Activated CD8-positive, alpha-beta memory T cell treated with anti-CD3 and anti-CD28 coated beads, Interleukin-2, amount 50 U/mL, for 24 hours (primary cell): ENCODE data around the gene CCDC137.
A peak's percentile ranks its signal among the peaks of the same experiment; 100 is the strongest.
"Not testable (repeated sequence)": the region's sequence is repeated elsewhere in the genome, so short reads cannot be mapped to it uniquely, and the experiment has no call there.

Experiments used
- DNase-seq: peaks from one replicate; pipeline ENCODE4 v3.0.0-alpha.2; 2020; ENCODE audit errors: extremely low read depth

Gene CCDC137

GRCh38 chr17:81666342-81667191, at the start of gene CCDC137, which contains the start of gene OXLD1:
Gene CCDC137, plus strand, starts transcription at chr17:81666737. Its CDS starts 30 bp downstream, at chr17:81666767.
Gene OXLD1, minus strand, starts transcription at chr17:81666605. Its CDS starts 28 bp downstream, at chr17:81666577.
- peak; percentile 79 for DNase-seq

- DNase-seq = no peak
Observed at GRCh38 chr17:81616877-81617276, 49.7 kb upstream of the CCDC137 start.

GRCh38 chr17:81618307-81618706, 48.2 kb upstream of the CCDC137 start:
- not testable (repeated sequence) for DNase-seq

- DNase-seq = no peak
Observed at GRCh38 chr17:81621494-81622130, 44.9 kb upstream of the CCDC137 start.

GRCh38 chr17:81630274-81630673, 36.3 kb upstream of the CCDC137 start:
- DNase-seq = no peak

- DNase-seq = no peak
Observed at GRCh38 chr17:81631482-81631881, 35.1 kb upstream of the CCDC137 start.

GRCh38 chr17:81635431-81635830, 31.1 kb upstream of the CCDC137 start:
- DNase-seq = no peak

- no peak for DNase-seq
Observed at GRCh38 chr17:81635973-81636504, 30.5 kb upstream of the CCDC137 start.

GRCh38 chr17:81636505-81637288, 29.8 kb upstream of the CCDC137 start, which contains the start of the genes NPLOC4 and TSPAN10:
Gene NPLOC4, minus strand, starts transcription at chr17:81637112. Its CDS starts 182 bp downstream, at chr17:81636930.
Gene TSPAN10, plus strand, starts transcription at chr17:81637196. Its CDS starts 5,217 bp downstream, at chr17:81642413.
- peak; percentile 62 for DNase-seq

GRCh38 chr17:81638683-81639082, 27.9 kb upstream of the CCDC137 start:
- no peak for DNase-seq

GRCh38 chr17:81640011-81640410, 26.5 kb upstream of the CCDC137 start:
- DNase-seq = no peak

GRCh38 chr17:81641825-81642489, 24.6 kb upstream of the CCDC137 start:
- DNase-seq = no peak

GRCh38 chr17:81644496-81644895, 22.0 kb upstream of the CCDC137 start:
- no peak for DNase-seq

GRCh38 chr17:81644976-81645952, 21.3 kb upstream of the CCDC137 start:
- no peak for DNase-seq

GRCh38 chr17:81646869-81647600, 19.5 kb upstream of the CCDC137 start:
- DNase-seq = no peak

- no peak for DNase-seq
Observed at GRCh38 chr17:81647640-81648012, 18.9 kb upstream of the CCDC137 start.

GRCh38 chr17:81648013-81648706, 18.4 kb upstream of the CCDC137 start:
- DNase-seq = no peak

- DNase-seq = no peak
Observed at GRCh38 chr17:81648707-81649085, 17.8 kb upstream of the CCDC137 start.

GRCh38 chr17:81650951-81651350, 15.6 kb upstream of the CCDC137 start:
- no peak for DNase-seq
